ENCODE measurements around the gene DNAJB13.

DNAJB13 gene

GRCh38 chr11:74006743-74007304 lies 56.0 kb downstream of the DNAJB13 start:
- peaks cover 0 to 13% of the 10 kb centered on the region in 2 donors for H3K36me3 ChIP-seq (ENCODE audit: control insufficient read depth in 1 of 2, insufficient read depth in 2 of 2, low read length in 2 of 2)
- H3K27me3 ChIP-seq (ENCODE audit: control insufficient read depth in 1 of 2, insufficient read depth in 2 of 2, low read length in 2 of 2), result no peaks in the 10 kb centered on the region
- no peak overlapping the region for H3K9ac ChIP-seq (ENCODE audit: low read depth in 1 of 2, low read length in 2 of 2)
- H3K27ac ChIP-seq (ENCODE audit: low read depth, low read length), result no peak overlapping the region
- H3K4me1 ChIP-seq (ENCODE audit: control insufficient read depth in 1 of 2, insufficient read depth in 2 of 2, low read length in 2 of 2), result peaks cover 37 to 54% of the 10 kb centered on the region in 2 donors
- H3K9me3 ChIP-seq (ENCODE audit: control insufficient read depth in 1 of 2, low read length in 2 of 2), result no peaks in the 10 kb centered on the region
- H3K4me3 ChIP-seq (ENCODE audit: low read depth in 1 of 2, low read length in 2 of 2), result no peak overlapping the region

- H3K9me3 ChIP-seq (ENCODE audit: control insufficient read depth in 1 of 2, low read length in 2 of 2), result no peaks in the 10 kb centered on the region
- no peaks in the 10 kb centered on the region for H3K27me3 ChIP-seq (ENCODE audit: control insufficient read depth in 1 of 2, insufficient read depth in 2 of 2, low read length in 2 of 2)
- peaks cover 0 to 10% of the 10 kb centered on the region in 2 donors for H3K36me3 ChIP-seq (ENCODE audit: control insufficient read depth in 1 of 2, insufficient read depth in 2 of 2, low read length in 2 of 2)
- H3K9ac ChIP-seq (ENCODE audit: low read depth in 1 of 2, low read length in 2 of 2), result no peak overlapping the region
- no peak overlapping the region for H3K27ac ChIP-seq (ENCODE audit: low read depth, low read length)
- H3K4me1 ChIP-seq (ENCODE audit: control insufficient read depth in 1 of 2, insufficient read depth in 2 of 2, low read length in 2 of 2), result peaks cover 37 to 54% of the 10 kb centered on the region in 2 donors
- H3K4me3 ChIP-seq (ENCODE audit: low read depth in 1 of 2, low read length in 2 of 2), result no peak overlapping the region
Measured at GRCh38 chr11:74007691-74008372, 57.0 kb downstream of the DNAJB13 start.

GRCh38 chr11:74008373-74009229 lies 57.8 kb downstream of the DNAJB13 start, which contains the start of gene UCP3:
UCP3 (minus strand) TSS chr11:74009085; CDS start chr11:74007042, 2,043 bp downstream.
- Histone ChIP-seq H3K36me3 (ENCODE audit: control insufficient read depth in 1 of 2, insufficient read depth in 2 of 2, low read length in 2 of 2) (peaks cover 0 to 11% of the 10 kb centered on the region in 2 donors), H3K9ac (ENCODE audit: low read depth in 1 of 2, low read length in 2 of 2) (no peak within 1 kb of the TSS), H3K27me3 (ENCODE audit: control insufficient read depth in 1 of 2, insufficient read depth in 2 of 2, low read length in 2 of 2) (no peaks in the 10 kb centered on the region), H3K4me1 (ENCODE audit: control insufficient read depth in 1 of 2, insufficient read depth in 2 of 2, low read length in 2 of 2) (peaks cover 37 to 54% of the 10 kb centered on the region in 2 donors), H3K27ac (ENCODE audit: low read depth, low read length) (no peak within 1 kb of the TSS), H3K4me3 (ENCODE audit: low read depth in 1 of 2, low read length in 2 of 2) (no peak within 1 kb of the TSS), H3K9me3 (ENCODE audit: control insufficient read depth in 1 of 2, low read length in 2 of 2) (no peaks in the 10 kb centered on the region)

- Histone ChIP-seq H3K4me3 (ENCODE audit: low read depth in 1 of 2, low read length in 2 of 2) (no peak overlapping the region), H3K27me3 (ENCODE audit: control insufficient read depth in 1 of 2, insufficient read depth in 2 of 2, low read length in 2 of 2) (no peaks in the 10 kb centered on the region), H3K27ac (ENCODE audit: low read depth, low read length) (no peak overlapping the region), H3K9ac (ENCODE audit: low read depth in 1 of 2, low read length in 2 of 2) (no peak overlapping the region), H3K4me1 (ENCODE audit: control insufficient read depth in 1 of 2, insufficient read depth in 2 of 2, low read length in 2 of 2) (peaks cover 37 to 57% of the 10 kb centered on the region in 2 donors), H3K36me3 (ENCODE audit: control insufficient read depth in 1 of 2, insufficient read depth in 2 of 2, low read length in 2 of 2) (peaks cover 0 to 13% of the 10 kb centered on the region in 2 donors), H3K9me3 (ENCODE audit: control insufficient read depth in 1 of 2, low read length in 2 of 2) (no peaks in the 10 kb centered on the region)
Measured at GRCh38 chr11:74009230-74009547, 58.4 kb downstream of the DNAJB13 start.

- H3K27me3 ChIP-seq (ENCODE audit: control insufficient read depth in 1 of 2, insufficient read depth in 2 of 2, low read length in 2 of 2), result no peaks in the 10 kb centered on the region
- H3K4me1 ChIP-seq (ENCODE audit: control insufficient read depth in 1 of 2, insufficient read depth in 2 of 2, low read length in 2 of 2), result peaks cover 33 to 54% of the 10 kb centered on the region in 2 donors
- H3K9me3 ChIP-seq (ENCODE audit: control insufficient read depth in 1 of 2, low read length in 2 of 2), result no peaks in the 10 kb centered on the region
- no peak overlapping the region for H3K9ac ChIP-seq (ENCODE audit: low read depth in 1 of 2, low read length in 2 of 2)
- no peak overlapping the region for H3K27ac ChIP-seq (ENCODE audit: low read depth, low read length)
- H3K36me3 ChIP-seq (ENCODE audit: control insufficient read depth in 1 of 2, insufficient read depth in 2 of 2, low read length in 2 of 2), result peaks cover 0 to 14% of the 10 kb centered on the region in 2 donors
- H3K4me3 ChIP-seq (ENCODE audit: low read depth in 1 of 2, low read length in 2 of 2), result no peak overlapping the region
Measured at GRCh38 chr11:74009675-74010305, 59.0 kb downstream of the DNAJB13 start.

- Histone ChIP-seq H3K9me3 (ENCODE audit: control insufficient read depth in 1 of 2, low read length in 2 of 2) (no peaks in the 10 kb centered on the region), H3K4me3 (ENCODE audit: low read depth in 1 of 2, low read length in 2 of 2) (no peak overlapping the region), H3K27me3 (ENCODE audit: control insufficient read depth in 1 of 2, insufficient read depth in 2 of 2, low read length in 2 of 2) (no peaks in the 10 kb centered on the region), H3K27ac (ENCODE audit: low read depth, low read length) (no peak overlapping the region), H3K36me3 (ENCODE audit: control insufficient read depth in 1 of 2, insufficient read depth in 2 of 2, low read length in 2 of 2) (peaks cover 0 to 14% of the 10 kb centered on the region in 2 donors), H3K9ac (ENCODE audit: low read depth in 1 of 2, low read length in 2 of 2) (no peak overlapping the region), H3K4me1 (ENCODE audit: control insufficient read depth in 1 of 2, insufficient read depth in 2 of 2, low read length in 2 of 2) (peaks cover 25 to 48% of the 10 kb centered on the region in 2 donors)
Measured at GRCh38 chr11:74010306-74011300, 59.8 kb downstream of the DNAJB13 start.

- H3K27ac ChIP-seq (ENCODE audit: low read depth, low read length), result no peak overlapping the region
- H3K4me3 ChIP-seq (ENCODE audit: low read depth in 1 of 2, low read length in 2 of 2), result no peak overlapping the region
- H3K9me3 ChIP-seq (ENCODE audit: control insufficient read depth in 1 of 2, low read length in 2 of 2), result no peaks in the 10 kb centered on the region
- peak overlapping the region in 1 of 2 donors; percentile 21 for H3K9ac ChIP-seq (ENCODE audit: low read depth in 1 of 2, low read length in 2 of 2)
- H3K36me3 ChIP-seq (ENCODE audit: control insufficient read depth in 1 of 2, insufficient read depth in 2 of 2, low read length in 2 of 2), result peaks cover 0 to 14% of the 10 kb centered on the region in 2 donors
- peaks cover 26 to 44% of the 10 kb centered on the region in 2 donors for H3K4me1 ChIP-seq (ENCODE audit: control insufficient read depth in 1 of 2, insufficient read depth in 2 of 2, low read length in 2 of 2)
- no peaks in the 10 kb centered on the region for H3K27me3 ChIP-seq (ENCODE audit: control insufficient read depth in 1 of 2, insufficient read depth in 2 of 2, low read length in 2 of 2)
Measured at GRCh38 chr11:74011360-74012073, 60.7 kb downstream of the DNAJB13 start.

- Histone ChIP-seq H3K4me3 (ENCODE audit: low read depth in 1 of 2, low read length in 2 of 2) (no peak overlapping the region), H3K36me3 (ENCODE audit: control insufficient read depth in 1 of 2, insufficient read depth in 2 of 2, low read length in 2 of 2) (peaks cover 0 to 14% of the 10 kb centered on the region in 2 donors), H3K4me1 (ENCODE audit: control insufficient read depth in 1 of 2, insufficient read depth in 2 of 2, low read length in 2 of 2) (peaks cover 32 to 45% of the 10 kb centered on the region in 2 donors), H3K9me3 (ENCODE audit: control insufficient read depth in 1 of 2, low read length in 2 of 2) (no peaks in the 10 kb centered on the region), H3K27ac (ENCODE audit: low read depth, low read length) (no peak overlapping the region), H3K9ac (ENCODE audit: low read depth in 1 of 2, low read length in 2 of 2) (peak overlapping the region in 1 of 2 donors; percentile 21), H3K27me3 (ENCODE audit: control insufficient read depth in 1 of 2, insufficient read depth in 2 of 2, low read length in 2 of 2) (no peaks in the 10 kb centered on the region)
Measured at GRCh38 chr11:74012074-74012809, 61.4 kb downstream of the DNAJB13 start.

Measured in duodenal mucosa (tissue), 2 donors.